Colonic mucosa (tissue), 4 donors: ENCODE results near the gene PARD6B. TPM values are rescaled to one million over a fixed set of nuclear protein-coding genes. Genes with fewer than 3 reads are reported as not detected.

Source experiments
- DNase-seq: peaks from one replicate; pipeline ENCODE4 v3.0.0-alpha.2; 2020
- H3K27ac ChIP-seq: fragments of 200-600 bp; one replicate; pipeline ENCODE4 v1.8.0; 2021
- H3K27me3 ChIP-seq: fragments of 200-600 bp; one replicate; pipeline ENCODE4 v1.8.0; 2021
- H3K36me3 ChIP-seq: fragments of 200-600 bp; one replicate; pipeline ENCODE4 v1.8.0; 2021
- H3K4me1 ChIP-seq: fragments of 200-600 bp; one replicate; pipeline ENCODE4 v1.8.0; 2021; ENCODE audit warnings: mild to moderate bottlenecking
- H3K4me3 ChIP-seq: fragments of 200-600 bp; one replicate; pipeline ENCODE4 v1.8.0; 2021
- H3K9ac ChIP-seq, 2 donors: one replicate each; pipeline ENCODE4 v1.7.0; 2013; ENCODE audit warnings: control low read depth in 2 of 2, low read depth in 2 of 2, low read length in 2 of 2
- H3K9me3 ChIP-seq: fragments of 200-600 bp; one replicate; pipeline ENCODE4 v1.8.0; 2021
- intact Hi-C: fragments of 100-400 bp; cut with DNase I; formaldehyde crosslinking; loops from one replicate; pipeline ENCODE4 v1.14.1; 2022
- total RNA-seq, 2 donors: library from RNA; stranded (reverse); fragmentation: NEBNext Ultra II Directional in 1 of 2; extraction: Animal tissue kit (Norgen Biotek cat#: 25700) in 1 of 2; gene quantifications; one replicate each; pipeline ENCODE4 v1.2.1, GENCODE V29; 2021
- TF ChIP-seq, protein P1 (sequence below): fragments of 200-600 bp; IDR thresholded peaks from one replicate; pipeline ENCODE4 v1.8.0; 2022; ENCODE audit warnings: antibody characterized with exemption, mild to moderate bottlenecking
- donor health status: healthy.
- donor health status: DM: no; HTN: no; CAD: no.
- donor health status: DM: no; HTN: no; CAD: no.

PARD6B gene
- total RNA-seq, 2 donors from 2014 or later: 16.6 to 35.6 TPM

DNA sequence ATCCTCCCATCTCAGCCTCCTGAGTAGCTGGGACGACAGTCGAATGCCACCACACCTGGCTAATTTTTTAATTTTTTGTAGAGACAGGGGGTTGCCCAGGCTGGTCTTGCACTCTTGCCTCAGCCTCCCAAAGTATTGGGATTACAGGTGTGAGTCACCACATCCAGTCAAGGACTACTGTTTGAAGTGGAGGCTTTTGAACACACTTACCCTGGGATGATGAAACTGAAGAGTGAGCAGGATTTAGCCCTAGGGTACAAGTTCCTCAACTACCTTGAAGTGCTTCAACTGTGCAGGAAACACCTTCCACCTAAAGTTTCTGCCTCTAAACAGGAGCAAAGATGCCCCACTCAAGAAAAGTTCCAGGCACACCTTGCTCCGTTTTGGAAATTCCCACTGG, 15.7 kb upstream of the PARD6B start:
- Histone ChIP-seq H3K4me1 (no peaks in the 10 kb centered on the region), H3K4me3 (no peak overlapping the region), H3K36me3 (no peaks in the 10 kb centered on the region), H3K9me3 (no peaks in the 10 kb centered on the region), H3K27me3 (no peaks in the 10 kb centered on the region), H3K27ac (no peak overlapping the region), H3K9ac (no peak overlapping the region)
- TF ChIP-seq, protein P1, sequence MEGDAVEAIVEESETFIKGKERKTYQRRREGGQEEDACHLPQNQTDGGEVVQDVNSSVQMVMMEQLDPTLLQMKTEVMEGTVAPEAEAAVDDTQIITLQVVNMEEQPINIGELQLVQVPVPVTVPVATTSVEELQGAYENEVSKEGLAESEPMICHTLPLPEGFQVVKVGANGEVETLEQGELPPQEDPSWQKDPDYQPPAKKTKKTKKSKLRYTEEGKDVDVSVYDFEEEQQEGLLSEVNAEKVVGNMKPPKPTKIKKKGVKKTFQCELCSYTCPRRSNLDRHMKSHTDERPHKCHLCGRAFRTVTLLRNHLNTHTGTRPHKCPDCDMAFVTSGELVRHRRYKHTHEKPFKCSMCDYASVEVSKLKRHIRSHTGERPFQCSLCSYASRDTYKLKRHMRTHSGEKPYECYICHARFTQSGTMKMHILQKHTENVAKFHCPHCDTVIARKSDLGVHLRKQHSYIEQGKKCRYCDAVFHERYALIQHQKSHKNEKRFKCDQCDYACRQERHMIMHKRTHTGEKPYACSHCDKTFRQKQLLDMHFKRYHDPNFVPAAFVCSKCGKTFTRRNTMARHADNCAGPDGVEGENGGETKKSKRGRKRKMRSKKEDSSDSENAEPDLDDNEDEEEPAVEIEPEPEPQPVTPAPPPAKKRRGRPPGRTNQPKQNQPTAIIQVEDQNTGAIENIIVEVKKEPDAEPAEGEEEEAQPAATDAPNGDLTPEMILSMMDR: no peak
- intact Hi-C loops: no loop called here
- DNase-seq: no peak

DNA sequence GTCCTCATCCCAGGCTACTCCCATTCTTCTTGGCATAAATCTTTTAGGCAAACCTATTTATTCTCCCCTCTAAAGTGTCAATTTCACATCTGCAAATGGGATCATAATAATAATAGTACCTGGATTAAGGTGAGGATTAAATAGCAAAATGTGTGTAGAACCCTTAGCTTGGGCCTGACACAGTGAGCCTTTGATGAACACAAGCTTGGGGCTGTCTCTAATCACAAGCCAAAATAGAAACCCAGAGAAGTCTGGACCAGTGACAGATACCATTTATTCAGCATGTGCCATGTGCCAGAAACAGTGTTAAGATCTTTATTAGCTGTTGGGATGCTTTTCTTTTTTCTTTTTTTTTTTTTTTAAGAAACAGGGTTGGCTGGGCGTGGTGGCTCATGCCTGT, 14.9 kb upstream of the PARD6B start:
- Histone ChIP-seq H3K4me1 (no peaks in the 10 kb centered on the region), H3K9ac (no peak overlapping the region), H3K27me3 (no peaks in the 10 kb centered on the region), H3K36me3 (no peaks in the 10 kb centered on the region), H3K27ac (no peak overlapping the region), H3K9me3 (no peaks in the 10 kb centered on the region), H3K4me3 (no peak overlapping the region)
- intact Hi-C loops: no loop called here
- DNase-seq: no peak
- TF ChIP-seq, protein P1: no peak

DNA sequence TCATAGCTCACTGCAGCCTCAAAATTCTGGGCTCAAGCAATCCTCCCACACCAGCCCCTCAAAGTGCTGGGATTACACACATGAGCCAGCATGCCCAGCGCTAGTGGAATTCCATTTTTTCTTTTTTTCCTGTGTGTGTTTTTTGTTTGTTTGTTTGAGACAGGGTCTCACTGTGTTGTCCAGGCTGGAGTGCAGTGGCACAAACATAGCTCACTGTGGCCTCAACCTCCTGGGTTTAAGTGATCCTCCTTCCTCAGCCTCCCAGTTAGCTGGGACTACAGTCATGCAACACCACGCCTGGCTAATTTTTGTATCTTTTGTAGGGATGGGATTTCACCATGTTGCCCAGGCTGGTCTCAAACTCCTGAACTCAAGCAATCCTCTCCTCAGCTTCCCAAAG, 14.1 kb upstream of the PARD6B start:
- Histone ChIP-seq H3K27ac (no peak overlapping the region), H3K4me3 (no peak overlapping the region), H3K9ac (no peak overlapping the region), H3K4me1 (no peaks in the 10 kb centered on the region), H3K36me3 (no peaks in the 10 kb centered on the region), H3K27me3 (no peaks in the 10 kb centered on the region), H3K9me3 (no peaks in the 10 kb centered on the region)
- TF ChIP-seq, protein P1: no peak
- intact Hi-C loops: no loop called here
- no peak for DNase-seq

DNA sequence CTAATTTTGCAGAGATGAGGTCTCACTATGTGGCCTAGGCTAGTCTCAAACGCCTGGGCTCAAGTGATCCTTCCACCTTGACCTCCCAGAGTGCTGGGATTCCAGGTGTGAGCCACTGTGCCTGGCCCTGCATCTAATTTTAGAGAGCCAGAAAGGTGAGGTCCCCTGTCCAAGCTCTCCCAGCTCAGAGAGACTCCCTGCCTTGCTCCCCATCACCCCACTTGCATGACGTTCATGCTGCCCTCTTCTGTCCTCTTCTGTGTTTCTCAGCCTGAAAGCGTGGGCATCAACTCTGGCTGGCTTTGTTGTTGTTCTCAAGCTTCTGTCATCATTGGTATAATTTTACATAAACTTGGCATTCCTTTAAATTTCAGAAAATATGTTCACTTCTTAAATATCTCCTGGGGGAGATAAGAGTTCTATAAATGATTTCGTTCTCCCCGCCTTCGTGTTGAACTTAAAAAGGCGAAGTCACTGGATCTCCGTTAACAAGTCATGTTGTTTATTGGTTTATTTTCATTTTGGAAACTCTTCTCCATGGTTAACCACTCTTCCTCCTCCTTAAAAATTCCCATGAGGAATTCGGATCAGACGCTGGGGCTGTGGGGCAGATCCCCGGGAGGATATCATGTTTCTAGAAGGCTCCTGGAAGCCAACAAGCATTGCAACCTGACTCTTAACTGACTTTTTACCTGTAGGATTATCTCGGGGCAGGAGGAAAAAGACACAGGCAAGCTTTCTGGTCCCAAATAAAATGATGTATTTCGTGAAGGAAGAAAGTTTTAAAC, 13.2 kb upstream of the PARD6B start:
- no peaks in the 10 kb centered on the region for H3K36me3 ChIP-seq
- no peak overlapping the region for H3K4me3 ChIP-seq
- no peaks in the 10 kb centered on the region for H3K27me3 ChIP-seq
- no peak overlapping the region for H3K27ac ChIP-seq
- H3K9ac ChIP-seq: no peak overlapping the region
- H3K9me3 ChIP-seq: no peaks in the 10 kb centered on the region
- H3K4me1 ChIP-seq: no peaks in the 10 kb centered on the region
- DNase-seq: no peak
- intact Hi-C loops: no loop called here
- TF ChIP-seq, protein P1: no peak

DNA sequence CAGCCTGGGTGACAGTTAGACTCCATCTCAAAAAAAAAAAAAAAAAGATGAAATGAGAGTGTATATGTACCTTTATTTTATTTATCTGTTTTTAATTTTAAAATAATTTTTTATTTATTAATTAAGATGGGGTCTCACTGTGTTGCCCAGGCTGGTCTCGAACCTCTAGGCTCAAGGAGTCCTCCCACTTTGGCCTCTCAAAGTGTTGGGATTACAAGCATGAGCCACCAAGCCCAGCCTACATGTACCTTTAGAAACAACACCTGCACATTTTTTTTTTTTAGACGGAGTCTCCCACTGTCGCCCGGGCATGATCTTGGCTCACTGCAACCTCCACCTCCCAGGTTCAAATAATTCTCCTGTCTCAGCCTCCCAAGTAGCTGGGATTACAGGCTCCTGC, 12.1 kb upstream of the PARD6B start:
- intact Hi-C loops: no loop called here
- Histone ChIP-seq H3K9ac (no peak overlapping the region), H3K27ac (no peak overlapping the region), H3K36me3 (no peaks in the 10 kb centered on the region), H3K4me3 (no peak overlapping the region), H3K27me3 (no peaks in the 10 kb centered on the region), H3K4me1 (no peaks in the 10 kb centered on the region), H3K9me3 (no peaks in the 10 kb centered on the region)
- TF ChIP-seq, protein P1: no peak
- no peak for DNase-seq
